Stimulated activated CD4-positive, alpha-beta T cell treated with anti-CD3 and anti-CD28 coated beads, Interleukin-1b, Interleukin-23, amount 100 ng/mL, for 24 hours (primary cell): ENCODE results near the gene SDR42E2.
"Not testable (repeated sequence)": the region's sequence is repeated elsewhere in the genome, so short reads cannot be mapped to it uniquely, and the experiment has no call there.

Experiments
- DNase-seq, 4 experiments: peaks; one replicate each; pipeline ENCODE4 v3.0.0-alpha.2; 2020; ENCODE audit warnings: low read depth in 4 of 4, low spot score in 1 of 4

Gene SDR42E2

DNA sequence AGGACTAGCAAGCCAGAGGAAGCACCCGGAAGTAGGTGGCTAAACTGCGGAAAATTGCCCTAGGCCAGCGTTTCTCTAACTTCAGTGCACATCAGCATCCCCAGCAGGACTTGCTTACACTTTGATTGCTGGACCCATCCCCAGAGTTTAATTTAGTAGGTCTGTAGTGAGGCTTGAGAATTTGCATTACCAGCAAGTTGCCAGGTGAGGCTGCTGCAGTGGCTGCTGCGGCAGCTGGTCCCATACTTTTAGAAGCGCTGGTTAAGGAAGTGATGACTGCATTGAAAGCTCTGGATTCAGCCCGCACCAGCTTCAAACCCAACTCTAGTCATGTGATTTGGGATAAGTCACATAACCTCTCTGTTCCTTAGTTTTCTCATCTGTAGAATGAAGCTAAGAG is 48.0 kb downstream of the SDR42E2 start:
- DNase-seq: no peak

- no peak for DNase-seq
Measured at GRCh38 chr16:22210854-22211253, 48.5 kb downstream of the SDR42E2 start.

- no peak for DNase-seq
Measured at GRCh38 chr16:22213236-22213635, 50.9 kb downstream of the SDR42E2 start.

DNA sequence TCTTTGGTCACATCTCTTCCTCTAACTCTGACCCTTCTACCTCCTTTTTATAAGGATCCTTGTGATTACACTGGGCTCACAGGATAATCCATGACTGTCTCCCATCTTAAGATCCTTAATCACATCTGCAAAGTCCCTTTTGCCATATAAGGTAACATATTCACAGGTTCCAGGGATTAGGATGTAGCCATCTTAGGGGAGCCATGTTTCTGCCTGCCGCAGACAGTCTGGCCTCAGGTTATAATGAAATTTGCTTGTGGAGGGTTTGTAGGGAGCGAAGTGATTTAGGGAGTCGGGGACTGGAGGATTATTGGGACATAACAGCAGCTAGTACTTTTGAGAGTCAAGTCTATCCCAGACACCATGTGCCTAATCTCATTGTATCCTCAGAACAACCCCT is 51.5 kb downstream of the SDR42E2 start:
- no peak for DNase-seq

DNA sequence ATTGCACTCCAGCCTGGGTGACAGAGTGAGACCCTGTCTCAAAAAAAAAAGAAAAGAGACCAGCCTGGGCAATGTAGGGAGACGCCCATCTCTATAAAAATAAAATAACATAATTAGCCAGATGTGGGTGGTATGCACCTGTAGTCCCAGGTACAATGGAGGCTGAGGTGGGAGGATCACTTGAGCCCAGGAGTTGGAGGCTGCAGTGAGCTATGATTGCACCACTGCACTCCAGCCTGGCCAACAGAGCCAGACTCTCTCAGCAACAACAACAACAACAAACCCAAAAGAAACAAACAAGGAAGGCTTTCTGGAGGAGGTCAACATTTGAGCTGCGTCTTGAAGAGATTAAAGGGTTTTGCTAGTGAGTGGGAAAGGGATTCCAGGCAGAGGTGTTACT is 52.1 kb downstream of the SDR42E2 start:
- DNase-seq: no peak

GRCh38 chr16:22214889-22215288 is 52.6 kb downstream of the SDR42E2 start:
- DNase-seq: no peak

DNA sequence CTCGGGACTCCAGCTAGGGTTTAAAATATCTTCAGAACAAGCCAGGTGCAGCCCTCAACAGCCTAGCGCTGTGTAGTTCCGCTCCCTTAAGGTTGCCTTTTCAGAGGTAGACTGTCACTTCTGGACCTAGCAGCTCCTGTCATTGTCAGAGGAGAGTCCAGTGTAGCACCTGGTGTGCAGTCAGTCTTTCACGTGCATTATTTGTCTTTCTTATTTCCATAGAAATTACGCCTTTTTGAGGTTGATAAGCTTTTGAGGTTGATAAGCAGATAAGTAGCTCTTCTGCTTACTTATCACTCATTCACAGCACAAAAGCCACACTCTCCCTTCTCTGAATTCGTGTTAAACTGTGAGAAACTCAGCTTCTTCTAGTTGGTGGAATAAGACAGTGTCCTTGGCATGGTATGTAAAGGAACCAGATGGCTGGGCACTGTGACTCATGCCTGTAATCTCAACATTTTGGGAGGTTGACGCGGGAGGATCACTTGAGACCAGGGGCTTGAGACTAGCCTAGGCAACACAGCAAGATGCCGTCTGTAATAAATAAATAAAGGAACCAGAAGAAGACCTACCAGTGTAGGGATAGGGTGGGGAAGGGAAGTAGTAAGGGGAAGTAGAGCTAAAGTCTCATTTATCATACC is 54.0 kb downstream of the SDR42E2 start:
- no peak for DNase-seq

- DNase-seq: not testable (repeated sequence)
Measured at GRCh38 chr16:22216832-22217225, 54.5 kb downstream of the SDR42E2 start.

DNA sequence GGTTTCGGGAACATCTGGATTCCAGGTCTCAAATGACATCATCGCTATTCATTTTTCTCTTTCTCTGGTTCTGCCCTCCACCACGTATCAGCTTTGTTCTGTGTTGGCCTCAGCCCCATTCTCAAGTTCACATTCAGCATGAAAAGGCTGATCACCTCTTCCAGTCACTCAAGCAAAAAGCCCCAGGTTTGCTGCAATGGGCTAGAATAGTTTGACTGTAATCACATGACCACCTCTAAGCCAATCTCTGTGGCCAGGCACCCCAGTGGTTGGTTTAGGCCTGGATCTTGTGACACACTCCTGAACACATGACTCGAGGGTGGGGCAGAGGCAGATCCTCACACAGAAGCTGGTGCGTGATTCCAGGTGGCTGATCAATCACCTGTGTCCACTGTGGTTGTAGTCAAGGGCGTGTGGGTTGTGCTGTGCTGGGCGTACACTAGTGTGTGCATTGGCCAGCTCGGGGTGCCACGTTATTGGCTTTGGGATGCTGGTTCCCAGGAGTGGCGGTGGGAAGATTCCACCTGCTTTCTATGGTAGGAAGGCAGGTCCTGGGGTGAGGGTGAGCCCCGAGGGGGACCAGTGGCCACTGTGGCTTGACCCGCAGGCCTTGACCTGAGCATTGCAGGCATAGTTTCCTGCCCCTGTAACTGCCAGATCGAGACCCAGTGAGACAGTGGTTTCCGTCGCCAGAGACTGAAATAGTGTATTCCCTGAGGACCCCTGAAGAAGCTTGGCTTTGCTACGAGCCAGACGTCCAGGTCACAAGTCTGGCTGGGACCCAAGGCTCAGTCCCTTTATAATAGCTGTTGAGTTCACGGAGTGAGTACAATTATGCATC is 55.8 kb downstream of the SDR42E2 start:
- no peak for DNase-seq

- no peak for DNase-seq
Measured at GRCh38 chr16:22219389-22220068, 57.2 kb downstream of the SDR42E2 start.

DNA sequence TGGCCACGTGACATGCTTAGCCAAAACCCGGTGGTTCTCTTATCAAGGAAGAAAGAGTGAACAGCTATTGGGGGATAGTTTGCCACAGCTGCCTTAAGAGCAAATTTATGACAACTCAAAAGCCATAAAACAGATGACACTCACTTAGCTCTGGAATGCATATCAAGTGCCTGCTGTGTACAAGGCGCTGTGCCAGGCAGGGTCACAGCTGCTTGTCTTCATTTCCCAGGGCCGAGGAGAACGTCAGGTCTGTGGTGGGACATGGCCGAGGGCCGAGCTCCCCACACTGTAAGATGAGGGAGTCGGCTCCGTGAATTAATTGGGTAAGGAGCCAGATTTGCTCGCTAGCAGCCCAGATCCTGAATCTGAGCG is 57.7 kb downstream of the SDR42E2 start:
- DNase-seq: no peak

- no peak for DNase-seq
Measured at GRCh38 chr16:22220714-22221113, 58.4 kb downstream of the SDR42E2 start.

DNA sequence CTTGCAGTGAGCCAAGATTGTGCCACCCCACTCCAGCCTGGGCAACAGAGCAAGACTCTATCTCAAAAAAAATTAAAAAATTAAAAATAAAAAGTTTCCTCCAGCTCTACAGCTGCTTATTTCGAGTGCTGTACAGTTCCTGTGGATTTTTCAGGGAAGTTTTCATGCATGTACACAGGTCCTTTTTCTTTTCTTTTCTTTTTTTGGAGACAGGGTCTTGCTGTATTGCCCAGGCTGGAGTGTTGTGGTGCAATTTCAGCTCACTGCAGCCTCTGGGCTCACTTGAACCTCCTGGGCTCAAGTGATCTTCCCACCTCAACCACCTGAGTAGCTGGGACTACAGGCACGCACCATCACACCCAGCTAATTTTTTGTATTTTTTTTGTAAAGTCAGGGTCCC is 59.7 kb downstream of the SDR42E2 start:
- DNase-seq: no peak

GRCh38 chr16:22222998-22223397 is 60.7 kb downstream of the SDR42E2 start:
- no peak for DNase-seq

DNA sequence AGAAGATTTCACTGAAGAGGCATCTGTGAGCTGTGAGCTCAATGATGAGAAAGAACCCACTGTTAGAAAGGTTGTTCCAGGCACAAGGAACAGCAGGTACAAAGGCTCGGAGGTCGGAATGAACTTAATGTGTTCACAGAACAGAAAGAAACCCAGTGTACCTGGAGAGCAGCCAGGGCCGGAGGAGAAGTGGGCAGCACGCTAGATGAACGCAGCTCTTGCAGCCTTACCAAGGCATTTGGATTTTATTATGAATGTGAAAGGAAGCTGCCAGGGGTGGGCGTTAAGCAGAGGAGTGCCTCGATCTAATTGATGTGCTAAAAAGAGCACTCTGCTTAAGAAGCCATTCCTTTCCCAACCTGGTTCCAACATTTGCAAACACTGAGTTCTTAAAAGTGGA is 62.8 kb downstream of the SDR42E2 start:
- DNase-seq: no peak

GRCh38 chr16:22229889-22230288 is 67.6 kb downstream of the SDR42E2 start:
- no peak for DNase-seq

DNA sequence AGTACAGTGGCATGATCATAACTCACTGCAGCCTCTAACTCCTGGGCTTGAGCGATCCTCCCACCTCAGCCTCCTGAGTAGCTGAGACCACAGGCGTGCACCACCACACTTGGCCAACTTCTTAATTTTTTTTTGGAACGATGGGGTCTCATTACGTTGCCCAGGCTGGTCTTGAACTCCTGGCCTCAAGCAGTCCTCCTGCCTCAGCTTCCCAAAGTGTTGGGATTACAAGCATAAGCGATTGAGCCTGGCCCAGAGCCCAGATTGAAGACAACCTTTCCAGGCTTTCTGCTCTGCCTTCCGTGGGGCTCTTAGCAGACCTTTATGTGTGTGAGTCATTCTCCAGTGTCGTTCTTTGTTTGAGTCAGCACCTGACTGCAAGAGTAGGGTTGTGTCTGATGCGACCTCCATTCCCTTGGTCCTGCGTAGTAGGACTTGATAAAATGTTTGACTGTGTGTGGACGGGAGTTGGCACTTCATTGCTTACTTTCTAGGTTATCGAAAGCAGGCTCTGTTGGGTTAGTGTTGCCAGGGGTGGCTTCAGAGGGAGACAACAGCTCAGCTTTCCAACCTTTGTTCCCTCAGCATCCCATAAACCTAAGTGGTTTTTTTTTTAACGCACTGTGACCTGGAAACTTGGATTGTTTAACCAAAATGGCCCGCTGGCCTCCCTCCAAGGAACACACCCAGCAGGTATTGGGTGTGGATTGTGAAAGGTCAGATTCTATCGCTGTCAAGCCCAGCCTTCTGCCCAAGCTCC is 70.2 kb downstream of the SDR42E2 start:
- DNase-seq: peak in 3 of 4 experiments; percentile 7 to 33 (median 11)

DNA sequence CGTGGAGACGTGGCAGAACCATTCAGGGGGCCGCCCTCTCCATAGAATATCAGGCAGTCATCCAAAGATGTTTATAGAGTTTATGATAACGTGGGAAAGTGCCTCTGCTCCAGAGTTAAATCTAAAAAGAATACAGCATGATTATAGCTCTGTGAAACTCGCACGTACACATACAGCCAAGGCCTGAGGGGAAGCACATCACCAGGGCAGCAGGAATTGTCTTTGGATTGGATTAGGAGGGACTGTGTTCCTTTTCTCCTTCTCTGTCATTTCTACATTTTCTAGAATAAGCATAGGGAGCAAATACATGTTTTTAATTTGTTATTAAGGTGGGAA is 70.7 kb downstream of the SDR42E2 start:
- no peak for DNase-seq

DNA sequence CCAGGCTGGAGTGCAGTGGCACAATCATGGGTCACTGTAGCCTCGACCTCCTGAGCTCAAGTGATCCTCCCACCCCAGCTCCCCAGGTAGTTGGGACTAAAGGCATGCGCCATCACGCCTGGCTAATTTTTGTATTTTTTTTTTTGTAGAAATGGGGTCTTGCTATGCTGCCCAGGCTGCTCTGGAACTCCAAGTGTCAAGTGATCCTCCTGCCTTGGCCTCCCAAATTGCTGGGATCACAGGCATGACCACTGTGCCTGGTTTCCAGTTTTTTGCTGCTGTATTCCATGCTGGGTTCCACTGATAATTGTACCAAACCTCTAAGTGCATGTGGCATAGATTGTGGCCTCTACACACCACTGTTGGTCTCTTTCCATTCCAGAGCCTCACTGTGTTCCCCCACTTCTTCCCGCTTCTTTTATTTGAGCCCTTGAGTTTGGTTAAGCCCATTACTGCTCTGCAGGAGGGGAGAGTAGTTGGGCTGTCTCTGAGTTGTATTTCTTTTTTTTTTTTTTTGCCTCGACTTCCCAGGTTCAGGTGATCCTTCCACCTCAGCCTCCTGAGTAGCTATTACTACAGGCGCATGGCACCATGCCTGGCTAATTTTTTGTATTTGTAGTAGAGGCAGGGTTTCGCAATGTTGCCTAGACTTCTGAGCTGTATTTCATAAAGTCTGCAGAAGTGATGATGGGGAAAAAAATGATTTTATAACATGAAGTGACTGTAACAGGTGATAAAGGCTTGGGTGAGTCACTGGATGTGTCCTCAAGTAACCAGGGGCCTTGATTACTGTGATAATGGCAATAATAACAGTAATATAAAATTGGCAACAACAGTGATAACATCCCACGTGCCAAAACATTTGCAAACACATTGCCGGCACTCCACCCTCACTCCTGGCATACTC is 73.8 kb downstream of the SDR42E2 start:
- DNase-seq: no peak

DNA sequence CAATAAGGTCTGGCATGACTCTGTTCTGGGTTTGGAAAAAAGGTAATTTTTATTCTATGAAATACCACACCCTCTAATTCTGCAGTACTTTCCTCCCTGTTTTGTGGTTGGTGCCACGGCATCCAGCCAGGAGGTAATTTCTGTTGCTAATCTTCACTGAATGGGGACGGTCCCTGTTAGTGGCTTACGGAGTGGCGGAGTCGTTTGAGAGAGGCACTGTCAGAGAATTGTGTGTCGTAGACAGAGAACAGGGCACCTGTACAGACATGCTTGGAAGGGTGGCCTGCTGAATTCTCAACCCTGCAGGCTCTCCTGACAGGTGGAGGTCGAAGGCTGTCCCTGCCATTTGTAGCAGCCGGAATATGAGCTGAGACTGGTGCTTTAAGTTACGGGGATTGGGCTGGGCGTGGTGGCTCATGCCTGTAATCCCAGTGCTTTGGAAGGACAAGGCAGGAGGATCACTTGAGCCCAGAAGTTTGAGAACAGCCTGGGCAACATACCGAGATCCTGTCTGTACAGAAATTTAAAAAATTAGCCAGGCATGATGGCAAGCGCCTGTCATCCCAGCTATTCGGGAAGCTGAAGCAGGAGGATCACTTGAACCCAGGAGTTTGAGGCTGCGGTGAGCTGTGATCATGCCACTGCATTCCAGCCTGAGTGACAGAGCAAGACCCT is 77.0 kb downstream of the SDR42E2 start:
- no peak for DNase-seq
